ENCODE data around the gene CYCS. TPM values are rescaled to one million over a fixed set of nuclear protein-coding genes. Genes with fewer than 3 reads are reported as not detected.
A peak's percentile ranks its signal among the peaks of the same experiment; 100 is the strongest.

CYCS gene
- total RNA-seq, 1 experiment from 2014 or later = 120 TPM

DNA sequence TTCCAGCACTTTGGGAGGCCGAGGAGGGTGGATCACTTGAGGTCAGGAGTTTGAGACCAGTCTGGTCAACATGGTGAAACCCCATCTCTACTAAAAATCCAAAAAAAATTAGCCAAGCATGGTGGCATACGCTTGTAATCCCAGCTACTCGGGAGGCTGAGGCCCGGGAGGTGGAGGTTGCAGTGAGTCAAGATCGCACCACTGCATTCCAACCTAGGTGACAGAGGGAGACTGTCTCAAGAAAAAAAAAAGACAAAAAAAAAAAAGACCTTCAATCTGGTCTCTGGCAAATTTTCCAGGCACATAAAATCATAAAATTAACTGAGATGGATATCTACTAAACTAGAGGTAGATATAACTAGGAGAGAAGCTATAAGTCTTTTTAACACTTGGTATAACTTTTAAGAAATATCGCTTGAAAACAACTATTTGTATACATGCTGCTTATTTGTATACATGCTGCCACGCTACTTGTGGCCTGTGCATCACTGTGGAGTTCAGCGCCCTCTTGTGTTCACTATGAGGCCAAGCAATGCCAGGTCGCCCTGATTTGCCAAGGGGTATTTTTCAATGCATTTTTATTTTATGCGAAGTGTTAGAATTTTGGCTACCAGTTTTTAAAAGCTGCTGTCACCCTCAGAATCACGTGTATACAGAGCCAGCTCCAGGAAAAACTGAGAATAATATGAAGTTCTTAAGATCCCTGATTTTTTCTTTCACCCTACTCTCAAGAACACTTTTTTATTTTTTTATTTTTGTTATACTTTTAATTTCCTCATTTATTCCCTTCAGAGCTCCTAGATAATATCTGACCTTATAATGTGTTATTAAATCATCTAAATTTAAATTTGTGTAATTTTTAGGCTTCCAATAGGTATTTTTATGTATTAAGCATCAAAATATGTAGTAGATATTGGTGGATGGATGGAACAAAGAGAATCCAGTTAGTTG is 26.7 kb downstream of the CYCS start:
- Histone ChIP-seq H3K27me3 (ENCODE audit: insufficient read depth, low read depth) (no peaks in the 10 kb centered on the region), H3K27ac (no peak overlapping the region), H2AFZ (peak overlapping the region; percentile 34; the same call in 1 of the 2 replicates), H4K20me1 (ENCODE audit: insufficient read depth) (no peaks in the 10 kb centered on the region), H3K9me2 (ENCODE audit: insufficient read depth) (no peaks in the 10 kb centered on the region), H3K79me2 (ENCODE audit: low read depth) (no peaks in the 10 kb centered on the region), H3K4me1 (replicated peaks; ENCODE audit: insufficient read depth) (peaks cover 11% of the 10 kb centered on the region; the same call in 1 of the 2 replicates), H3K4me3 (peak overlapping the region; percentile 18; the same call in 1 of the 2 replicates), H3K4me2 (peak overlapping the region; percentile 64), H3F3A (ENCODE audit: insufficient read depth, low read depth) (no peaks in the 10 kb centered on the region; the same call in 1 of the 2 replicates), H3K9me3 (ENCODE audit: insufficient read depth, low read depth) (no peaks in the 10 kb centered on the region), H3K36me3 (ENCODE audit: low read depth) (no peaks in the 10 kb centered on the region)
- intact Hi-C loops (cut with micrococcal nuclease; ENCODE audit: unreplicated experiment) = loop anchor here (1.0 to 10.0 kb wide), 11 partner anchors 394 to 1551 kb away; no protein-coding TSS in a partner anchor
- BruUV-seq (replicated peaks) = no TSS peak
- DNase-seq = peak; percentile 64 to 76
- ChIA-PET CTCF (interaction anchor here (0.6 to 2.1 kb wide), 18 partner anchors 85 to 1385 kb away, joined by 3 to 13 read pairs (median 3); no protein-coding TSS in a partner anchor), POLR2A (ENCODE audit: unreplicated experiment) (interaction anchor here (0.7 kb wide), 1 partner anchor 295 kb away, joined by 16 read pairs; no protein-coding TSS in a partner anchor)
- TF ChIP-seq, protein P1, sequence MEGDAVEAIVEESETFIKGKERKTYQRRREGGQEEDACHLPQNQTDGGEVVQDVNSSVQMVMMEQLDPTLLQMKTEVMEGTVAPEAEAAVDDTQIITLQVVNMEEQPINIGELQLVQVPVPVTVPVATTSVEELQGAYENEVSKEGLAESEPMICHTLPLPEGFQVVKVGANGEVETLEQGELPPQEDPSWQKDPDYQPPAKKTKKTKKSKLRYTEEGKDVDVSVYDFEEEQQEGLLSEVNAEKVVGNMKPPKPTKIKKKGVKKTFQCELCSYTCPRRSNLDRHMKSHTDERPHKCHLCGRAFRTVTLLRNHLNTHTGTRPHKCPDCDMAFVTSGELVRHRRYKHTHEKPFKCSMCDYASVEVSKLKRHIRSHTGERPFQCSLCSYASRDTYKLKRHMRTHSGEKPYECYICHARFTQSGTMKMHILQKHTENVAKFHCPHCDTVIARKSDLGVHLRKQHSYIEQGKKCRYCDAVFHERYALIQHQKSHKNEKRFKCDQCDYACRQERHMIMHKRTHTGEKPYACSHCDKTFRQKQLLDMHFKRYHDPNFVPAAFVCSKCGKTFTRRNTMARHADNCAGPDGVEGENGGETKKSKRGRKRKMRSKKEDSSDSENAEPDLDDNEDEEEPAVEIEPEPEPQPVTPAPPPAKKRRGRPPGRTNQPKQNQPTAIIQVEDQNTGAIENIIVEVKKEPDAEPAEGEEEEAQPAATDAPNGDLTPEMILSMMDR (conservative IDR thresholded peaks at IDR 0.05) = peak; percentile 99
- no peak for TF ChIP-seq EZH2 (IDR thresholded peaks at IDR 0.05; ENCODE audit: low read depth)

DNA sequence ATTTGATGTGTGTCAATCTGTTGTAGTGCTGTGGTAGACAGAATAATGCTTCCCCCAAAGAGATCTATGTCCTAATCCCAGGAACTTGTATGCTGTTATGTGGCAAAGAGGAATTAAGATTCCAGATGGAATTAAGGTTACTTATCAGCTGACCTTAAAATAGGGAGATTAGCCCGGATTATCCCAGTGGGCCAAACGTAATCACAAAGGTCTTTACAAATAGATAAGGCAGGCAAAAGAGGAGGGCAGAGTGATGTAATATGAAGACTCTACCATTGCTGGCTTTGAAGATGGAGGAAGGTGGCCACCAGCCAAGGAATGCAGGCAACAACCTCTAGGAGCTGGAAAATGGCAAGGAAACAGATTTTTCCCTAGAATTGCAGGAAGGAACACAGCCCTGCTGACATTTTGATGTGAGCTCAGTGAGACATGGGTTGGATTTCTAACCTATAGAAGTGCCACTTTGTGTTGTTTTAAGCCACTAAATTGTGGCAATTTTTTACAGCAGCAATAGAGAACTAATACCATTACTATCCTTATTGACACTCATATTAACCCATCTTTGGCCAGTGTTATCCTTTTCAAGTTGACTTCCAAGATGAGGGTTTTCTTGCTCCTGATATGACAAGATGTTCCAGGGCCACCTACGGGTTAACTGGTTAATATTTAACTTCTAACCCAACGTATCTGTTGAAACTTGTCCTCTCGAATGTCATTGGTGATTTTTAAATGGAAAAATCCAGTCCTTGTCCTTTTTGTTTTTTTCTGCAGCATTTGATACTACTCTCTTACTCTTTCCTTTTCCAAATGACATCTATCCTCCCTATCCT is 29.3 kb downstream of the CYCS start:
- H3K27ac ChIP-seq = no peak overlapping the region
- no peaks in the 10 kb centered on the region for H3K9me3 ChIP-seq (ENCODE audit: insufficient read depth, low read depth)
- no peaks in the 10 kb centered on the region for H4K20me1 ChIP-seq (ENCODE audit: insufficient read depth)
- no peaks in the 10 kb centered on the region; the same call in none of the 2 replicates for H3F3A ChIP-seq (ENCODE audit: insufficient read depth, low read depth)
- no peaks in the 10 kb centered on the region for H3K36me3 ChIP-seq (ENCODE audit: low read depth)
- intact Hi-C loops (cut with micrococcal nuclease; ENCODE audit: unreplicated experiment) = loop anchor here (2.0 to 10.0 kb wide), 6 partner anchors 373 to 1398 kb away; no protein-coding TSS in a partner anchor
- no peak overlapping the region for H3K4me3 ChIP-seq
- no peaks in the 10 kb centered on the region for H3K27me3 ChIP-seq (ENCODE audit: insufficient read depth, low read depth)
- DNase-seq = no peak
- ChIA-PET CTCF (interaction anchor here (0.6 to 4.1 kb wide), 3 partner anchors 10 to 316 kb away, joined by 5 to 55 read pairs (median 6); no protein-coding TSS in a partner anchor), POLR2A (ENCODE audit: unreplicated experiment) (no interaction called here)
- H3K4me1 ChIP-seq (replicated peaks; ENCODE audit: insufficient read depth) = peaks cover 16% of the 10 kb centered on the region; the same call in 1 of the 2 replicates
- no peak overlapping the region for H3K4me2 ChIP-seq
- no peaks in the 10 kb centered on the region for H3K9me2 ChIP-seq (ENCODE audit: insufficient read depth)
- H2AFZ ChIP-seq = no peak overlapping the region
- BruUV-seq (replicated peaks) = no TSS peak
- TF ChIP-seq, protein P1 (conservative IDR thresholded peaks at IDR 0.05) = no peak
- TF ChIP-seq EZH2 (IDR thresholded peaks at IDR 0.05; ENCODE audit: low read depth) = no peak
- H3K79me2 ChIP-seq (ENCODE audit: low read depth) = no peaks in the 10 kb centered on the region

All from PC-9 (cell line).